Measurements from ENCODE around the gene MALL. TPM values are rescaled to one million over a fixed set of nuclear protein-coding genes. Genes with fewer than 3 reads are reported as not detected.

MALL gene
- total and polyA plus RNA-seq, 12 donors = 6.8 to 43.6 (median 11.4) TPM

DNA sequence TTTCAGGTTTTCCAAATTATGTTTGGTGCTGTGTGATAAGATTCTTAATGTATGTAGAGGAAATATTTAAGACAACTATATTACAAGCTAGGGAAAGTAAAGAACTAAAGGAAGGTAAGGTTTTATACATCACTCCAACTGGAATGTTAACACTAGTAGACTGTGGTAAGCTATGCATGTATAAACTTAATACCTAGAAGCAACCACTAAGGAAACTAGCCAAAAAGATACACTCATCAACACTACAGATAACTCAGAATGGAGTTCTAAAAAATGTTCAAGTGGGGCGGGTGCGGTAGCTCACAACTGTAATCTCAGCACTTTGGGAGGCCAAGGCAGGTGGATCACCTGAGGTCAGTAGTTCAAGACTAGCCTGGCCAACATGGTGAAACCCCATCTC lies 37.8 kb upstream of the MALL start:
- 69 to 92% methylated on average over 2 of the region's 2 CpGs for WGBS, 2 donors
- Histone ChIP-seq H3K27me3 (no peaks in the 10 kb centered on the region), H3K9me3 (peaks cover 0 to 19% (median 3%) of the 10 kb centered on the region in 11 donors), H3K4me1 (peaks cover 0 to 22% (median 0%) of the 10 kb centered on the region in 9 donors), H3K36me3 (peaks cover 0 to 3% (median 0%) of the 10 kb centered on the region in 9 donors), H3K27ac (peak overlapping the region in 1 of 10 donors; percentile 1), H3K4me3 (no peak overlapping the region)
- TF ChIP-seq, protein P1, sequence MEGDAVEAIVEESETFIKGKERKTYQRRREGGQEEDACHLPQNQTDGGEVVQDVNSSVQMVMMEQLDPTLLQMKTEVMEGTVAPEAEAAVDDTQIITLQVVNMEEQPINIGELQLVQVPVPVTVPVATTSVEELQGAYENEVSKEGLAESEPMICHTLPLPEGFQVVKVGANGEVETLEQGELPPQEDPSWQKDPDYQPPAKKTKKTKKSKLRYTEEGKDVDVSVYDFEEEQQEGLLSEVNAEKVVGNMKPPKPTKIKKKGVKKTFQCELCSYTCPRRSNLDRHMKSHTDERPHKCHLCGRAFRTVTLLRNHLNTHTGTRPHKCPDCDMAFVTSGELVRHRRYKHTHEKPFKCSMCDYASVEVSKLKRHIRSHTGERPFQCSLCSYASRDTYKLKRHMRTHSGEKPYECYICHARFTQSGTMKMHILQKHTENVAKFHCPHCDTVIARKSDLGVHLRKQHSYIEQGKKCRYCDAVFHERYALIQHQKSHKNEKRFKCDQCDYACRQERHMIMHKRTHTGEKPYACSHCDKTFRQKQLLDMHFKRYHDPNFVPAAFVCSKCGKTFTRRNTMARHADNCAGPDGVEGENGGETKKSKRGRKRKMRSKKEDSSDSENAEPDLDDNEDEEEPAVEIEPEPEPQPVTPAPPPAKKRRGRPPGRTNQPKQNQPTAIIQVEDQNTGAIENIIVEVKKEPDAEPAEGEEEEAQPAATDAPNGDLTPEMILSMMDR (IDR thresholded peaks at IDR 0.05) = no peak
- intact Hi-C loops (cut with DNase I) = loop anchor here in 1 of 10 donors (5.0 kb wide), 1 partner anchor 36 kb away; the partner anchor contains the start of gene MALL
- no peak for DNase-seq
- no peak for ATAC-seq

DNA sequence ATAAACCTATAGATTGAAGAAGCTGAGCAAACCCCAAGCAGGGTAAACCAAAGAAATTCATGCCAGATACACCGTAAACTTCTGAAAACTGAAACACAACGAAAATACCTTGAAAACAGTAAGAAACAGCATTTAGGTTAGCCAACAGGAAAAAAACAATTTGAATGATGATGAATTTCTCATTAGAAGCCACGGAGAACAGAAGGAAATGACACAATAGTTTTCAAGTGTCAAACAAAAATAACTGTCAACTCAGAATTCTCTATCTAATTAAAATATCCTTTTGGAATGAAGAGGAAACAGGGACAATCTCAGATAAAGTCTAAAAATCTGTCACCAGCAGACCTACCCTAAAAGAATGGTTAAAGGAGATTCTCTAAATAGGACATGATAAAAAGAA lies 37.3 kb upstream of the MALL start:
- Histone ChIP-seq H3K4me1 (peaks cover 0 to 22% (median 0%) of the 10 kb centered on the region in 9 donors), H3K27me3 (no peaks in the 10 kb centered on the region), H3K4me3 (no peak overlapping the region), H3K27ac (peak overlapping the region in 3 of 10 donors; percentile 21 to 47 (median 41)), H3K9me3 (peaks cover 0 to 19% (median 3%) of the 10 kb centered on the region in 11 donors), H3K36me3 (no peaks in the 10 kb centered on the region)
- WGBS, 2 donors = 55 to 69% methylated on average over 3 of the region's 3 CpGs
- intact Hi-C loops (cut with DNase I) = loop anchor here in 1 of 10 donors (5.0 kb wide), 1 partner anchor 36 kb away; the partner anchor contains the start of gene MALL
- ATAC-seq (no peak), DNase-seq (no peak)
- TF ChIP-seq, protein P1 (IDR thresholded peaks at IDR 0.05) = no peak

DNA sequence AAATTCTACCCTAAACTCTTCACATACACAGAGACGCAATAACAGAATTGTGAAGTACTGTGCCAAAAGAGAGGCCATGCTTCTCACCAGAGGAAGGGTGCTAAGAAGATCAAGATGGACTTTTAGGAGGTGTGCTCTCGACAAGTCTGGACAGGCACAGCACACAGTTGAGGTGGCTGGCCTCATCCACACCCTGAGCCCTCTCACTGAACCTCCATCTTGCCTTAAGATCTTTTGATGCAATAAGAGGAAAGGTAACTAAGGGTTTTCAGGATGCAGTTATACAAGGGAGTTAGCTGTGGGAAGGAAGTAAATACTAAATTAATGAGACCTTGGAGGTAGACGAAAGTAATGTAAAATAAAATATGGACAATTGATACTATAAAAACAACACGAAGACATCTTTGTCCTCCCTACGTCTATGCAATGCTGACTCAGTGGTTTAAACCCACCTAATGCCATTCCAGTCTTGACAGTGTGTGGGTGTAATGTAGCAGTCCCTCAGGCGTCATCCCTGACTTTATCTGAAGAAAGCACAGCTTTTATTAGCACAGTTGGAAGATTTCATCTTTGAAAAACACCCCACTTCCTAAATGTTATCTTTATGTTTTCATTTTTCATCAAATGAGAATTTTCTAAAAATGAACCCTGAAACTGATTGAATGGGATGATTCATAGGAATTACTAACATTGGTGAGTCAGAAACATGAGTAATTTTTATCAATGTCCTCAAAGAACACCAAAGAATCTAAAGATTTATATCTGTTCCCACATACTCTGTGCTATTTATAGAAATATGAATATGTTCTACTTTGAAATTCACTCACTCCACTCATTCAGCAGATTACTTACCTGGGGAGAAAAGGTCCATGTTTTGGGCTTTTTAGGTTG lies 34.0 kb upstream of the MALL start:
- peaks cover 0 to 11% (median 0%) of the 10 kb centered on the region in 11 donors for H3K9me3 ChIP-seq
- DNase-seq (no peak), ATAC-seq (peak in 5 of 8 donors; percentile 52 to 78 (median 64))
- H3K4me3 ChIP-seq = no peak overlapping the region
- peak overlapping the region in 3 of 10 donors; percentile 9 to 36 (median 13) for H3K27ac ChIP-seq
- intact Hi-C loops (cut with DNase I) = loop anchor here in 1 of 10 donors (5.0 kb wide), 1 partner anchor 32 kb away; the partner anchor contains the start of gene MALL
- no peaks in the 10 kb centered on the region for H3K36me3 ChIP-seq
- 67% methylated on average over 6 of the region's 6 CpGs for WGBS, 2 donors
- peaks cover 0 to 13% (median 0%) of the 10 kb centered on the region in 9 donors for H3K4me1 ChIP-seq
- TF ChIP-seq, protein P1 (IDR thresholded peaks at IDR 0.05) = no peak
- H3K27me3 ChIP-seq = no peaks in the 10 kb centered on the region

DNA sequence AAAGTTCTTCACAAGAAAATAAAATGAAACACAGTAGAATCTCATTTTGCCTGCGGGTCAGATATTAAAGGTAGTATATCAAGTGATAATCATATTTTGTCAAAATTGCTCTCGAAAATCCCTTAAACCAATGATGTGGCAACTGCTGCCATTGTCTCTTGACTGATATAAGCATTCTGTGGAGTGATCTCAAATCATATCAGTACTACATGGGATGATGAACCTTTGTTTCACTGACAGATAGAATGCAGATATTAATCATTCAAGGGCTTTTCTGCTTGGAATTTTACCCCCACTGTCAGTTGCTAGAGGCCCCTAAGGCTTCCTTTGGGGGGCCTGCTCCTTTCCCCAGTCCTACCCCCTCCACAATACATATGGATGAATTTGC lies 31.3 kb upstream of the MALL start:
- no peaks in the 10 kb centered on the region for H3K27me3 ChIP-seq
- TF ChIP-seq, protein P1 (IDR thresholded peaks at IDR 0.05) = no peak
- ATAC-seq (no peak), DNase-seq (no peak)
- H3K27ac ChIP-seq = no peak overlapping the region
- no peak overlapping the region for H3K4me3 ChIP-seq
- 96 to 98% methylated on average over 2 of the region's 2 CpGs for WGBS, 2 donors
- H3K36me3 ChIP-seq = peaks cover 0 to 24% (median 0%) of the 10 kb centered on the region in 9 donors
- no peaks in the 10 kb centered on the region for H3K9me3 ChIP-seq
- intact Hi-C loops (cut with DNase I) = no loop called here
- H3K4me1 ChIP-seq = peaks cover 0 to 13% (median 0%) of the 10 kb centered on the region in 9 donors
